Tibial nerve (tissue), 3 donors: ENCODE results near the gene MEAF6.

Experiments
- POLR2A ChIP-seq, 2 donors: fragments of 450-650 bp; IDR thresholded peaks; one replicate each; pipeline ENCODE4 v1.6.1; 2017; ENCODE audit warnings: antibody characterized with exemption in 2 of 2, mild to moderate bottlenecking in 2 of 2, moderate library complexity in 2 of 2
- TF ChIP-seq, protein P1 (sequence below), 5 experiments: fragments of 200-600 bp in 3 of 5; fragments of 450-650 bp in 2 of 5; sonication (generic) in 3 of 5; IDR thresholded peaks; one replicate each; pipeline ENCODE4 v1.5.1; 2016 to 2019; ENCODE audit warnings: antibody characterized with exemption in 5 of 5, mild to moderate bottlenecking in 3 of 5, moderate library complexity in 2 of 5

- TF ChIP-seq, protein P1, sequence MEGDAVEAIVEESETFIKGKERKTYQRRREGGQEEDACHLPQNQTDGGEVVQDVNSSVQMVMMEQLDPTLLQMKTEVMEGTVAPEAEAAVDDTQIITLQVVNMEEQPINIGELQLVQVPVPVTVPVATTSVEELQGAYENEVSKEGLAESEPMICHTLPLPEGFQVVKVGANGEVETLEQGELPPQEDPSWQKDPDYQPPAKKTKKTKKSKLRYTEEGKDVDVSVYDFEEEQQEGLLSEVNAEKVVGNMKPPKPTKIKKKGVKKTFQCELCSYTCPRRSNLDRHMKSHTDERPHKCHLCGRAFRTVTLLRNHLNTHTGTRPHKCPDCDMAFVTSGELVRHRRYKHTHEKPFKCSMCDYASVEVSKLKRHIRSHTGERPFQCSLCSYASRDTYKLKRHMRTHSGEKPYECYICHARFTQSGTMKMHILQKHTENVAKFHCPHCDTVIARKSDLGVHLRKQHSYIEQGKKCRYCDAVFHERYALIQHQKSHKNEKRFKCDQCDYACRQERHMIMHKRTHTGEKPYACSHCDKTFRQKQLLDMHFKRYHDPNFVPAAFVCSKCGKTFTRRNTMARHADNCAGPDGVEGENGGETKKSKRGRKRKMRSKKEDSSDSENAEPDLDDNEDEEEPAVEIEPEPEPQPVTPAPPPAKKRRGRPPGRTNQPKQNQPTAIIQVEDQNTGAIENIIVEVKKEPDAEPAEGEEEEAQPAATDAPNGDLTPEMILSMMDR (IDR thresholded peaks at IDR 0.05): no peak
- TF ChIP-seq POLR2A (IDR thresholded peaks at IDR 0.05): no peak
Measured at GRCh38 chr1:37483785-37484184, 30.8 kb downstream of the MEAF6 start.
